ENCODE measurements around the gene KIF21A.

DNA sequence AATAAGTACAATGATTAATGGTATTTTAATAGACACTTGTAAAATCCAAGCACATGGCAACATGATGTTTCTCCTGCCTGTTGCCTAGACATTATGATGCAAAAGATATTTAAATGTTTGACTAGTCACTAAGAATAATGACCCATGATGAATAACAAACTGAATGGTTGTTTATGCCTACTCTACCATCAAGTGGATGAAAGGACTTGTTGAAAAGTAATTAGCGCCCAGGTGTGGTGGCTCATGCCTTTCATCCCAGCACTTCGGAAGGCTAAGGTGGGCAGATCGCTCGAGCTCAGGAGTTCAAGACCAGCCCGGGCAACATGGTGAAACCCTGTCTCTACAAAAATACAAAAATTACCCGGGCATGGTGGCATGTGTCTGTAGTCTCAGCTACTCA is 30.7 kb downstream of the KIF21A start:
- TF ChIP-seq, protein P1, sequence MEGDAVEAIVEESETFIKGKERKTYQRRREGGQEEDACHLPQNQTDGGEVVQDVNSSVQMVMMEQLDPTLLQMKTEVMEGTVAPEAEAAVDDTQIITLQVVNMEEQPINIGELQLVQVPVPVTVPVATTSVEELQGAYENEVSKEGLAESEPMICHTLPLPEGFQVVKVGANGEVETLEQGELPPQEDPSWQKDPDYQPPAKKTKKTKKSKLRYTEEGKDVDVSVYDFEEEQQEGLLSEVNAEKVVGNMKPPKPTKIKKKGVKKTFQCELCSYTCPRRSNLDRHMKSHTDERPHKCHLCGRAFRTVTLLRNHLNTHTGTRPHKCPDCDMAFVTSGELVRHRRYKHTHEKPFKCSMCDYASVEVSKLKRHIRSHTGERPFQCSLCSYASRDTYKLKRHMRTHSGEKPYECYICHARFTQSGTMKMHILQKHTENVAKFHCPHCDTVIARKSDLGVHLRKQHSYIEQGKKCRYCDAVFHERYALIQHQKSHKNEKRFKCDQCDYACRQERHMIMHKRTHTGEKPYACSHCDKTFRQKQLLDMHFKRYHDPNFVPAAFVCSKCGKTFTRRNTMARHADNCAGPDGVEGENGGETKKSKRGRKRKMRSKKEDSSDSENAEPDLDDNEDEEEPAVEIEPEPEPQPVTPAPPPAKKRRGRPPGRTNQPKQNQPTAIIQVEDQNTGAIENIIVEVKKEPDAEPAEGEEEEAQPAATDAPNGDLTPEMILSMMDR (IDR thresholded peaks at IDR 0.05; ENCODE audit: insufficient read depth, low read length) = no peak
- TF ChIP-seq POLR2AphosphoS5 (IDR thresholded peaks at IDR 0.05; ENCODE audit: low read depth) (no peak), SPI1 (IDR thresholded peaks at IDR 0.05; ENCODE audit: borderline replicate concordance, low read depth) (no peak), GABPA (IDR thresholded peaks at IDR 0.05; ENCODE audit: low read depth) (no peak)
- TF ChIP-seq, protein P2, sequence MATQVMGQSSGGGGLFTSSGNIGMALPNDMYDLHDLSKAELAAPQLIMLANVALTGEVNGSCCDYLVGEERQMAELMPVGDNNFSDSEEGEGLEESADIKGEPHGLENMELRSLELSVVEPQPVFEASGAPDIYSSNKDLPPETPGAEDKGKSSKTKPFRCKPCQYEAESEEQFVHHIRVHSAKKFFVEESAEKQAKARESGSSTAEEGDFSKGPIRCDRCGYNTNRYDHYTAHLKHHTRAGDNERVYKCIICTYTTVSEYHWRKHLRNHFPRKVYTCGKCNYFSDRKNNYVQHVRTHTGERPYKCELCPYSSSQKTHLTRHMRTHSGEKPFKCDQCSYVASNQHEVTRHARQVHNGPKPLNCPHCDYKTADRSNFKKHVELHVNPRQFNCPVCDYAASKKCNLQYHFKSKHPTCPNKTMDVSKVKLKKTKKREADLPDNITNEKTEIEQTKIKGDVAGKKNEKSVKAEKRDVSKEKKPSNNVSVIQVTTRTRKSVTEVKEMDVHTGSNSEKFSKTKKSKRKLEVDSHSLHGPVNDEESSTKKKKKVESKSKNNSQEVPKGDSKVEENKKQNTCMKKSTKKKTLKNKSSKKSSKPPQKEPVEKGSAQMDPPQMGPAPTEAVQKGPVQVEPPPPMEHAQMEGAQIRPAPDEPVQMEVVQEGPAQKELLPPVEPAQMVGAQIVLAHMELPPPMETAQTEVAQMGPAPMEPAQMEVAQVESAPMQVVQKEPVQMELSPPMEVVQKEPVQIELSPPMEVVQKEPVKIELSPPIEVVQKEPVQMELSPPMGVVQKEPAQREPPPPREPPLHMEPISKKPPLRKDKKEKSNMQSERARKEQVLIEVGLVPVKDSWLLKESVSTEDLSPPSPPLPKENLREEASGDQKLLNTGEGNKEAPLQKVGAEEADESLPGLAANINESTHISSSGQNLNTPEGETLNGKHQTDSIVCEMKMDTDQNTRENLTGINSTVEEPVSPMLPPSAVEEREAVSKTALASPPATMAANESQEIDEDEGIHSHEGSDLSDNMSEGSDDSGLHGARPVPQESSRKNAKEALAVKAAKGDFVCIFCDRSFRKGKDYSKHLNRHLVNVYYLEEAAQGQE (IDR thresholded peaks at IDR 0.05; ENCODE audit: insufficient replicate concordance, low read depth) = no peak
